T-helper 17 cell (primary cell): ENCODE results near the gene MAOA. TPM values are rescaled to one million over a fixed set of nuclear protein-coding genes. Genes with fewer than 3 reads are reported as not detected.

Experiments
- ATAC-seq: fragments of 150-1000 bp; cut with Tn5 transposase; 2 replicates; pipeline ENCODE4 v1.10.0; 2021; ENCODE audit warnings: mild to moderate bottlenecking, moderate library complexity
- DNase-seq, 3 donors: peaks; one replicate each; pipeline versions ENCODE4 v3.0.0 to v3.0.0-alpha.2; 2020 to 2021
- H3K9me3 ChIP-seq: one replicate; pipeline ENCODE4 v1.7.0; 2013; ENCODE audit warnings: low read length, mild to moderate bottlenecking; ENCODE audit not compliant: control insufficient read depth, poor library complexity, severe bottlenecking
- H3K27ac Mint-ChIP-seq: one replicate; pipeline ENCODE4 v1.8.0; 2022; ENCODE audit warnings: mild to moderate bottlenecking, moderate library complexity, mixed read lengths
- H3K27me3 Mint-ChIP-seq: one replicate; pipeline ENCODE4 v1.8.0; 2022; ENCODE audit warnings: mixed read lengths
- H3K36me3 Mint-ChIP-seq: one replicate; pipeline ENCODE4 v1.8.0; 2022; ENCODE audit warnings: low read depth, mixed read lengths
- H3K4me1 Mint-ChIP-seq: one replicate; pipeline ENCODE4 v1.8.0; 2022; ENCODE audit warnings: mild to moderate bottlenecking, mixed read lengths
- H3K4me3 Mint-ChIP-seq: one replicate; pipeline ENCODE4 v1.8.0; 2022; ENCODE audit warnings: mild to moderate bottlenecking, moderate library complexity, mixed read lengths
- total RNA-seq, 4 donors: library from RNA in 2 of 4; stranded (reverse) in 2 of 4; gene quantifications; one replicate each; pipeline ENCODE4 v1.2.3 and lab custom pipeline; 2022 to 2026

Gene MAOA
- total RNA-seq, 2 donors from 2014 or later: 0.10 TPM; not detected in 1

GRCh38 chrX:43733699-43734098, 77.6 kb downstream of the MAOA start:
- H3K9me3 ChIP-seq: no peaks in the 10 kb centered on the region
- no peak for ATAC-seq
- Mint-ChIP-seq H3K27ac (no peak overlapping the region), H3K36me3 (no peaks in the 10 kb centered on the region), H3K4me3 (no peak overlapping the region), H3K4me1 (no peaks in the 10 kb centered on the region), H3K27me3 (no peaks in the 10 kb centered on the region)
- no peak for DNase-seq

- no peak for ATAC-seq
- Mint-ChIP-seq H3K27ac (no peak overlapping the region), H3K36me3 (no peaks in the 10 kb centered on the region), H3K27me3 (no peaks in the 10 kb centered on the region), H3K4me1 (no peaks in the 10 kb centered on the region), H3K4me3 (no peak overlapping the region)
- H3K9me3 ChIP-seq: no peaks in the 10 kb centered on the region
- DNase-seq: no peak
These were observed 78.3 kb downstream of the MAOA start for GRCh38 chrX:43734444-43734843.

DNA sequence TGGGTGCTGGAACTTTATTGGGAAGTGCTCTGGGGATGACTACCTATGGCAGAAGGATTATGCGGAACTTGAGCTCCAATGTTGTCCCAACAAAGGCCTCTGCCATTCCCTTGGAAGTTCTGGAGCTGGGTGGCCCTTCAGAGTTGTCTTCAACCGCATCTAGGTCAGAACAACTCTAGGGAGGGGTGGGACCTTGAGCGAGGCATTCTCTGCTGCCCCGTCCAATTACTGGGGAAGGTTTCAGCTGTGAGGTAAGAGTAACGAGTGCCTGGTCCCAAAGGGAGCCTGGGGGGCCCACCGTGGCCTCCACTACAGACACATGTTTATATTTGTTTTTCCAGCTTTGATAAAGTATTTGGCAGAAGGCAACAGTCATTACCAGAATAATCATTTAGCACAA, 79.4 kb downstream of the MAOA start:
- DNase-seq (no peak), ATAC-seq (no peak)
- Mint-ChIP-seq H3K27me3 (no peaks in the 10 kb centered on the region), H3K36me3 (no peaks in the 10 kb centered on the region), H3K4me3 (no peak overlapping the region), H3K27ac (no peak overlapping the region), H3K4me1 (no peaks in the 10 kb centered on the region)
- no peaks in the 10 kb centered on the region for H3K9me3 ChIP-seq

- no peak for ATAC-seq
- no peaks in the 10 kb centered on the region for H3K4me1 Mint-ChIP-seq
- no peak overlapping the region for H3K27ac Mint-ChIP-seq
- no peaks in the 10 kb centered on the region for H3K9me3 ChIP-seq
- no peaks in the 10 kb centered on the region for H3K27me3 Mint-ChIP-seq
- no peaks in the 10 kb centered on the region for H3K36me3 Mint-ChIP-seq
- DNase-seq: no peak
- no peak overlapping the region for H3K4me3 Mint-ChIP-seq
These were observed 79.9 kb downstream of the MAOA start for GRCh38 chrX:43735957-43736356.

DNA sequence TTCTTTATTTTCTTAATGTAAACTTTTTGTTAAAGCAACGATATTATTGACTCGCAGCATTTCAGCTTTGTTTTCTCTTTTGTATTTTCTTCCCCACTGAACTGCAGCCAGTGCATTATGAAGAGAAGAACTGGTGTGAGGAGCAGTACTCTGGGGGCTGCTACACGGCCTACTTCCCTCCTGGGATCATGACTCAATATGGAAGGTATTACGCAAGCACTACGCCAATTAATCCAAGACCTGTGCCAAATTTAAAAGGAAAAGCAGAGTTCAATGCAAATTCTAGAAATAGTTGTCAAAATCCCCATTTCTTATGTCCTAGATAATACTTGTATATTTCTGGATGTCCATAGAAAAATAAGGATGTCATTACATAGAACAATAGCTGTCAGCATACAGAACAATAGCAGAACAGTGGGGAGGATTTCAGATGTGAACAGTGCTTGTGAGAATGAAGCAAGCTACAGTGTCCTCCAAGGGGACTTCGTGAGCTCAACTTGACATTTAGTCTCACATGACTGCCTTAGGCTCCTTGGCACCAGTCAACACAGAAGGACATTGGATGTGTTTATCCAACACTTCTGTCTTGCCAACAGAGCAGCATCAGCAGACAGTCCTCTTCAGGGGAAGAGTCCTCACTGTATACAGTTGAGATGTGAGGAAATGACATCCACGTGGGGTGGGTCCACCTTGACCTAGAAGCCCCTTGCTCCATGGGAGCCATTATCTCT, 85.9 kb downstream of the MAOA start:
- H3K4me1 Mint-ChIP-seq: no peaks in the 10 kb centered on the region
- no peaks in the 10 kb centered on the region for H3K9me3 ChIP-seq
- H3K27me3 Mint-ChIP-seq: no peaks in the 10 kb centered on the region
- DNase-seq: no peak
- H3K4me3 Mint-ChIP-seq: no peak overlapping the region
- H3K36me3 Mint-ChIP-seq: no peaks in the 10 kb centered on the region
- no peak overlapping the region for H3K27ac Mint-ChIP-seq
- ATAC-seq: no peak

- Mint-ChIP-seq H3K4me1 (no peaks in the 10 kb centered on the region), H3K27me3 (no peaks in the 10 kb centered on the region), H3K4me3 (no peak overlapping the region), H3K36me3 (no peaks in the 10 kb centered on the region), H3K27ac (no peak overlapping the region)
- ATAC-seq (no peak), DNase-seq (no peak)
- no peaks in the 10 kb centered on the region for H3K9me3 ChIP-seq
These were observed 87.2 kb downstream of the MAOA start for GRCh38 chrX:43743100-43743822.

DNA sequence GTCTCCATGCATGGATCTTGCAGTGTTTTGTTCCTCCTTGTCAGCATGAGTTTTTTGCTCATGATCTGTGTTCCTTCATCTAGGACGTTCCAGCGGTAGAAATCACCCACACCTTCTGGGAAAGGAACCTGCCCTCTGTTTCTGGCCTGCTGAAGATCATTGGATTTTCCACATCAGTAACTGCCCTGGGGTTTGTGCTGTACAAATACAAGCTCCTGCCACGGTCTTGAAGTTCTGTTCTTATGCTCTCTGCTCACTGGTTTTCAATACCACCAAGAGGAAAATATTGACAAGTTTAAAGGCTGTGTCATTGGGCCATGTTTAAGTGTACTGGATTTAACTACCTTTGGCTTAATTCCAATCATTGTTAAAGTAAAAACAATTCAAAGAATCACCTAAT, 88.2 kb downstream of the MAOA start:
- Mint-ChIP-seq H3K36me3 (no peaks in the 10 kb centered on the region), H3K27me3 (no peaks in the 10 kb centered on the region), H3K4me3 (no peak overlapping the region), H3K27ac (no peak overlapping the region), H3K4me1 (no peaks in the 10 kb centered on the region)
- no peaks in the 10 kb centered on the region for H3K9me3 ChIP-seq
- no peak for ATAC-seq
- DNase-seq: no peak

DNA sequence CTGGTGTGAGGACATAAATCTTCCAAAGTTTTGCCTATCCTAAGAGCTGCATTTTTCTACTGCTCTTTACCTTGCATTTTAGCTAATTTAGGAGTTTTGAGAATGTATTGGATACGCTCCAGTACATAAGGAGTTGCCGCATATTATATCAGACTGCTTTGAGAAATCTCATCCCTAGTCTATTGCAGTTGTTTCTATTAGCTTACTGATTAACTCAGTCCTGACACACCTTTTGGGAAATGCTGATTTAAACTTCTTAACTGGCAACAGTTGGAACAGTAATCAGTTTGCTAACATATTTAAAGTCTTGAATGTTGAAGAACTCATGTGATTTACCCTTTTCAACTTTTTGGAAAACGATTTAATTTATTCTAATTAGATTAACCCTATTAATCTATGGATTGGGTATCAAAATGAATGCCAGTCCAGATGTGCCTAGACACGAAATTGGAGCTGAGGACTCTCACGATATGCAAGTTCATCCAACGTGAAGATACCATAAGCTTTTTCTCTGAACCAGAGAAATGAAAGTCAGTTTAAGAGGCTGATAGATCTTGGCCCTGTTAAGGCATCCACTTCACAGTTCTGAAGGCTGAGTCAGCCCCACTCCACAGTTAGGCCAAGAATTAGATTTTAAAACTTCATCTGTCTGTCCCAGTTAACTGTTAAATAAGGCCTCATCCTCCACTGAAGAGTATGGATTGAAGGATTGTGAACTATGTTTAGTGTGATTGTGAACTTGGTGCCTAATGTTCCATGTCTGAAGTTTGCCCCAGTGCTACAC, 90.0 kb downstream of the MAOA start:
- H3K4me3 Mint-ChIP-seq: no peak overlapping the region
- ATAC-seq: no peak

GRCh38 chrX:43747476-43747875, 91.4 kb downstream of the MAOA start:
- no peak overlapping the region for H3K27ac Mint-ChIP-seq
- H3K4me1 Mint-ChIP-seq: peaks cover 3% of the 10 kb centered on the region
- H3K27me3 Mint-ChIP-seq: no peaks in the 10 kb centered on the region
- no peak overlapping the region for H3K4me3 Mint-ChIP-seq
- no peaks in the 10 kb centered on the region for H3K9me3 ChIP-seq
- no peak for DNase-seq
- H3K36me3 Mint-ChIP-seq: no peaks in the 10 kb centered on the region
- ATAC-seq: no peak

More for the DNA sequence above, 90.0 kb downstream of the MAOA start:
- H3K4me1 Mint-ChIP-seq: peaks cover 3% of the 10 kb centered on the region
- DNase-seq: no peak
- H3K9me3 ChIP-seq: no peaks in the 10 kb centered on the region
- no peaks in the 10 kb centered on the region for H3K36me3 Mint-ChIP-seq
- H3K27ac Mint-ChIP-seq: no peak overlapping the region
- H3K27me3 Mint-ChIP-seq: no peaks in the 10 kb centered on the region

DNA sequence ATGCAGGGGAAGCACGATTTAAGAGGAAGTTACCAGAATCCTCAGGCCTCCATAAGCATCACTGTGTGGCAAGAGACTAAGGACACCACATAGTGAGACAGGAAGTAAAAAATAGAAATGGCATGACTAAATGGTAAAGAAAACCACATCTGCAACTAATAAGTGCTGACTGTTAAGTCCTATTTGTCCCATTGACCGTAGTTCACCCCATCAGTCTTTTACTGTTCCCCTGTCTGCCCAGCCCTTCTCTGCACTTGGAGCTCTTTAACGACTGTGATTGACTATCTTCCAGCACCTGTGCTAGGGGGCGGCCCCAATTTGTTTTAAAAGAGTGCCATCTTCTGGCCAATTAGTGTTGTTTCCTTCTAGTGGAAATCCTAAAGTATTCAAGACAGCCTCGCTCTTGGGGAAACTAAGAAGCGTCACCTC, 94.2 kb downstream of the MAOA start:
- H3K27ac Mint-ChIP-seq: peak overlapping the region; percentile 24
- H3K4me1 Mint-ChIP-seq: peaks cover 3% of the 10 kb centered on the region
- H3K36me3 Mint-ChIP-seq: no peaks in the 10 kb centered on the region
- DNase-seq (peak; percentile 8 to 14 (median 9)), ATAC-seq (peak; percentile 78)
- no peaks in the 10 kb centered on the region for H3K9me3 ChIP-seq
- no peaks in the 10 kb centered on the region for H3K27me3 Mint-ChIP-seq
- no peak overlapping the region for H3K4me3 Mint-ChIP-seq

- no peak for ATAC-seq
- peaks cover 3% of the 10 kb centered on the region for H3K4me1 Mint-ChIP-seq
- H3K4me3 Mint-ChIP-seq: no peak overlapping the region
- H3K27ac Mint-ChIP-seq: no peak overlapping the region
- H3K36me3 Mint-ChIP-seq: no peaks in the 10 kb centered on the region
- H3K27me3 Mint-ChIP-seq: peaks cover 4% of the 10 kb centered on the region
- no peak for DNase-seq
- no peaks in the 10 kb centered on the region for H3K9me3 ChIP-seq
These were observed 97.5 kb downstream of the MAOA start for GRCh38 chrX:43753637-43754036.

DNA sequence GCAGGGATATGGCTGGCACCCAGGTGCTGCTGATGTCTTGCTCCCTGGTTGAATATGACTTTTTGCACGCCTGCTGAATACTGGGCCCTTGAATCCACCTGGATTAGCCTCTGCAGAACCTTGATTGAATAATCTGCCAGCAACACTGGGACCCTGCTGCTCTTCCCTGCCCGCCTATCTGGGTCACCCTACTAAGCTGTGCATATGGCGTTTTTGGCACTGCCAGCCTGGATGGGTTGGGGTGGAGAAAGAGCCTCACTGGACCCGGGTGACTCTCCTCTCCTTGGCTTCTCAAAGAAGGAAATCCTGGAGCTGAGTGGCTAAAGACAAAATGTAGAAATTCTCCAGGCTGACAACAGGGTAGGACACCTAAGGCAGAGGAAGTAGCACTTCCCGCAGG, 100.0 kb downstream of the MAOA start:
- H3K27ac Mint-ChIP-seq: no peak overlapping the region

GRCh38 chrX:43758044-43758443, 101.9 kb downstream of the MAOA start:
- Mint-ChIP-seq H3K36me3 (peaks cover 2% of the 10 kb centered on the region), H3K4me1 (no peaks in the 10 kb centered on the region), H3K4me3 (no peak overlapping the region), H3K27ac (no peak overlapping the region), H3K27me3 (peaks cover 4% of the 10 kb centered on the region)
- no peak for DNase-seq
- no peaks in the 10 kb centered on the region for H3K9me3 ChIP-seq
- no peak for ATAC-seq

More for the DNA sequence above, 100.0 kb downstream of the MAOA start:
- no peaks in the 10 kb centered on the region for H3K9me3 ChIP-seq
- Mint-ChIP-seq H3K27me3 (peaks cover 4% of the 10 kb centered on the region), H3K4me3 (no peak overlapping the region), H3K36me3 (peaks cover 2% of the 10 kb centered on the region), H3K4me1 (no peaks in the 10 kb centered on the region)
- DNase-seq (no peak), ATAC-seq (no peak)
